GM23338 (cell line): Measurements from ENCODE around the gene CLDN9. TPM values are rescaled to one million over a fixed set of nuclear protein-coding genes. Genes with fewer than 3 reads are reported as not detected.

Experiments
- ATAC-seq: fragments of 200-7000 bp; cut with Tn5 transposase; 3 replicates; pipeline ENCODE4 v1.9.1; 2020
- DNase-seq: peaks from one replicate; pipeline ENCODE4 v3.0.0-alpha.2; 2015; ENCODE audit warnings: low spot score
- H2AFZ ChIP-seq: fragments of 200-600 bp; sonication (generic); 2 replicates; pipeline ENCODE4 v1.8.0; 2016; ENCODE audit warnings: antibody characterized with exemption, mild to moderate bottlenecking, moderate library complexity
- H3F3A ChIP-seq: fragments of 200-600 bp; sonication (generic); replicated peaks from 2 replicates; pipeline ENCODE4 v1.8.0; 2017; ENCODE audit warnings: antibody characterized with exemption, mixed run types, low read depth
- H3K27ac ChIP-seq: fragments of 200-600 bp; sonication (generic); 2 replicates; pipeline ENCODE4 v1.6.1; 2016; ENCODE audit warnings: low read depth
- H3K27me3 ChIP-seq: fragments of 200-600 bp; sonication (generic); 2 replicates; pipeline ENCODE4 v1.8.0; 2016; ENCODE audit warnings: mild to moderate bottlenecking, mixed run types, moderate library complexity; ENCODE audit not compliant: insufficient read depth
- H3K36me3 ChIP-seq: fragments of 200-600 bp; sonication (generic); 2 replicates; pipeline ENCODE4 v1.8.0; 2016; ENCODE audit warnings: mild to moderate bottlenecking; ENCODE audit not compliant: insufficient read depth
- H3K4me1 ChIP-seq: fragments of 200-600 bp; sonication (generic); 2 replicates; pipeline ENCODE4 v1.8.0; 2016; ENCODE audit warnings: mild to moderate bottlenecking, moderate library complexity; ENCODE audit not compliant: insufficient read depth
- H3K4me2 ChIP-seq: fragments of 200-600 bp; sonication (generic); 2 replicates; pipeline ENCODE4 v1.7.1; 2017; ENCODE audit warnings: mixed run types
- H3K4me3 ChIP-seq: fragments of 200-600 bp; sonication (generic); 2 replicates; pipeline ENCODE4 v1.6.1; 2016; ENCODE audit warnings: mixed run types
- H3K79me2 ChIP-seq: fragments of 200-600 bp; sonication (generic); replicated peaks from 2 replicates; pipeline ENCODE4 v1.8.0; 2017; ENCODE audit warnings: mild to moderate bottlenecking; ENCODE audit not compliant: insufficient read depth
- H3K9me2 ChIP-seq: fragments of 200-600 bp; sonication (generic); 2 replicates; pipeline ENCODE4 v1.8.0; 2017; ENCODE audit not compliant: insufficient read depth
- H4K20me1 ChIP-seq: fragments of 200-600 bp; sonication (generic); replicated peaks from 2 replicates; pipeline ENCODE4 v1.8.0; 2017; ENCODE audit warnings: mild to moderate bottlenecking; ENCODE audit not compliant: insufficient read depth
- H3K27ac Mint-ChIP-seq: 2 replicates; pipeline ENCODE4 v1.8.0; 2020; ENCODE audit warnings: inconsistent platforms, mild to moderate bottlenecking, moderate library complexity, mixed read lengths
- H3K27me3 Mint-ChIP-seq: 3 replicates; pipeline ENCODE4 v1.8.0; 2022; ENCODE audit warnings: low read depth, mild to moderate bottlenecking, moderate library complexity, mixed read lengths, inconsistent platforms; ENCODE audit not compliant: insufficient read depth, poor library complexity
- H3K36me3 Mint-ChIP-seq: 3 replicates; pipeline ENCODE4 v1.8.0; 2021; ENCODE audit warnings: low read depth, mild to moderate bottlenecking, inconsistent platforms, moderate library complexity, mixed read lengths
- H3K4me1 Mint-ChIP-seq: 3 replicates; pipeline ENCODE4 v1.8.0; 2020; ENCODE audit warnings: mild to moderate bottlenecking, inconsistent platforms, mixed read lengths
- H3K4me3 Mint-ChIP-seq: 3 replicates; pipeline ENCODE4 v1.8.0; 2021; ENCODE audit warnings: moderate library complexity, mild to moderate bottlenecking, inconsistent platforms, mixed read lengths
- H3K9me3 Mint-ChIP-seq: 3 replicates; pipeline ENCODE4 v1.8.0; 2020; ENCODE audit warnings: moderate library complexity, mild to moderate bottlenecking, inconsistent platforms, mixed read lengths
- CREB1 ChIP-seq: fragments of 250-450 bp; sonication (Bioruptor Pico); IDR thresholded peaks from 2 replicates; pipeline ENCODE4 v1.5.0; 2020; ENCODE audit warnings: low read depth, mild to moderate bottlenecking, moderate library complexity
- JUNB ChIP-seq: IDR thresholded peaks from one replicate; pipeline ENCODE4 v1.6.1; 2016; ENCODE audit warnings: antibody characterized with exemption; ENCODE audit not compliant: unreplicated experiment
- NANOG ChIP-seq: IDR thresholded peaks from 2 replicates; pipeline ENCODE4 v1.6.1; 2016; ENCODE audit warnings: antibody characterized with exemption, borderline replicate concordance
- POLR2AphosphoS5 ChIP-seq: IDR thresholded peaks from 2 replicates; pipeline ENCODE4 v1.6.1; 2016; ENCODE audit warnings: antibody characterized with exemption, low read depth
- STAT1 ChIP-seq: IDR thresholded peaks from one replicate; pipeline ENCODE4 v1.6.1; 2016; ENCODE audit warnings: antibody characterized with exemption; ENCODE audit not compliant: unreplicated experiment
- ZNF331 ChIP-seq: fragments of 250-450 bp; sonication (Bioruptor Pico); IDR thresholded peaks from 2 replicates; pipeline ENCODE4 v1.5.0; 2020; ENCODE audit warnings: low read depth, mild to moderate bottlenecking, moderate library complexity
- polyA plus RNA-seq: library from polyadenylated mRNA; unstranded; fragments of >200 nt; fragmentation: Nextera tagmentation; extraction: Ambion mirVana; gene quantifications from 2 replicates; pipeline ENCODE4 v1.2.1, GENCODE V29; 2016
- total RNA-seq: library from RNA; depleted of rRNA; stranded (reverse); fragments of >200 nt; shearing (Covaris generic); gene quantifications from 2 replicates; pipeline ENCODE4 v1.2.3, GENCODE V29; 2014
- TF ChIP-seq, protein P1 (sequence below): fragments of 250-450 bp; sonication (Bioruptor Pico); IDR thresholded peaks from 2 replicates; pipeline ENCODE4 v1.5.0; 2020; ENCODE audit warnings: mild to moderate bottlenecking, moderate library complexity
- TF ChIP-seq, protein P2 (sequence below): IDR thresholded peaks from 2 replicates; pipeline ENCODE4 v1.6.1; 2016; ENCODE audit warnings: antibody characterized with exemption
- TF ChIP-seq, protein P3 (sequence below): IDR thresholded peaks from one replicate; pipeline ENCODE4 v1.6.1; 2018; ENCODE audit warnings: antibody characterized with exemption; ENCODE audit not compliant: unreplicated experiment

CLDN9 gene
- total and polyA plus RNA-seq, 2 experiments from 2014 or later: 1.8 to 3.0 TPM

DNA sequence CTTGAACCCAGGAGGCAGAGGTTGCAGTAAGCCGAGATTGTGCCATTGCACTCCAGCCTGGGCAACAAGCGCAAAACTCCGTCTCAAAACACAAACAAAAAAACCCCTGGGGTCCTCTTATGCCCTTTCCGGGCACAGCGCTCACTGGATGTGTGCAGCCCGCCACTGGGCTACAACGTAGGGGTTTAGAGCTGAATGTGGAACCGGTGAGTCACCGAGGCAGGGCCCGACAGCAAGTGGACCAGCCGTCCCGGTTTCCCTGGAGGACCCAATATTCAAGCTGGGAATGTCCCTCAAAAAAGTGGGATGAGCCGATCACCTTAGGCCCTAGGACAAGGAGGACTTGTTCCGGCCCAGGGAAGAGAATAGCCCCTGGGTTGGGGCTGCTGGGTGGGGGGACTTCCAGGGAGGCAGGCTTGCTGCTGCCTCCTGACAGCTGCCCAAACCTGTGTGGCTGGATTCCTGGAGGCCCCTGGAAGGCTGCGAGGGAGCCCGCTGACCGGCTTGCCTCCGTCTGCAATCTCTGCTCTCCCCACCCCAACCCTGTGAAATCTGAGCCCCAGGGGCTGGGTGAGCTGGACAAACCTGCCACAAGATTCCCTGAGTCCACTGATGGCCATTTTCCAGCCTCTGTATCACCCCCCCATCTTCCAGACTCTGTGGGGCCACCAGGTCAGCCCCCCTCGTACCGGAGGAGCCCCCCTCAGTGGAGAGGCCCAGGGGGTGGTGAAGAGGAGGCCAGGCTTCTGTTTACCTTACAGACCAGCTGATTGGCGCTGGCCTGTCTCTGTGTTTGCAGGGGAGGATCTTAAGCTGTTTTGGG lies 2.9 kb upstream of the CLDN9 start (continued):
- TF ChIP-seq, protein P1, sequence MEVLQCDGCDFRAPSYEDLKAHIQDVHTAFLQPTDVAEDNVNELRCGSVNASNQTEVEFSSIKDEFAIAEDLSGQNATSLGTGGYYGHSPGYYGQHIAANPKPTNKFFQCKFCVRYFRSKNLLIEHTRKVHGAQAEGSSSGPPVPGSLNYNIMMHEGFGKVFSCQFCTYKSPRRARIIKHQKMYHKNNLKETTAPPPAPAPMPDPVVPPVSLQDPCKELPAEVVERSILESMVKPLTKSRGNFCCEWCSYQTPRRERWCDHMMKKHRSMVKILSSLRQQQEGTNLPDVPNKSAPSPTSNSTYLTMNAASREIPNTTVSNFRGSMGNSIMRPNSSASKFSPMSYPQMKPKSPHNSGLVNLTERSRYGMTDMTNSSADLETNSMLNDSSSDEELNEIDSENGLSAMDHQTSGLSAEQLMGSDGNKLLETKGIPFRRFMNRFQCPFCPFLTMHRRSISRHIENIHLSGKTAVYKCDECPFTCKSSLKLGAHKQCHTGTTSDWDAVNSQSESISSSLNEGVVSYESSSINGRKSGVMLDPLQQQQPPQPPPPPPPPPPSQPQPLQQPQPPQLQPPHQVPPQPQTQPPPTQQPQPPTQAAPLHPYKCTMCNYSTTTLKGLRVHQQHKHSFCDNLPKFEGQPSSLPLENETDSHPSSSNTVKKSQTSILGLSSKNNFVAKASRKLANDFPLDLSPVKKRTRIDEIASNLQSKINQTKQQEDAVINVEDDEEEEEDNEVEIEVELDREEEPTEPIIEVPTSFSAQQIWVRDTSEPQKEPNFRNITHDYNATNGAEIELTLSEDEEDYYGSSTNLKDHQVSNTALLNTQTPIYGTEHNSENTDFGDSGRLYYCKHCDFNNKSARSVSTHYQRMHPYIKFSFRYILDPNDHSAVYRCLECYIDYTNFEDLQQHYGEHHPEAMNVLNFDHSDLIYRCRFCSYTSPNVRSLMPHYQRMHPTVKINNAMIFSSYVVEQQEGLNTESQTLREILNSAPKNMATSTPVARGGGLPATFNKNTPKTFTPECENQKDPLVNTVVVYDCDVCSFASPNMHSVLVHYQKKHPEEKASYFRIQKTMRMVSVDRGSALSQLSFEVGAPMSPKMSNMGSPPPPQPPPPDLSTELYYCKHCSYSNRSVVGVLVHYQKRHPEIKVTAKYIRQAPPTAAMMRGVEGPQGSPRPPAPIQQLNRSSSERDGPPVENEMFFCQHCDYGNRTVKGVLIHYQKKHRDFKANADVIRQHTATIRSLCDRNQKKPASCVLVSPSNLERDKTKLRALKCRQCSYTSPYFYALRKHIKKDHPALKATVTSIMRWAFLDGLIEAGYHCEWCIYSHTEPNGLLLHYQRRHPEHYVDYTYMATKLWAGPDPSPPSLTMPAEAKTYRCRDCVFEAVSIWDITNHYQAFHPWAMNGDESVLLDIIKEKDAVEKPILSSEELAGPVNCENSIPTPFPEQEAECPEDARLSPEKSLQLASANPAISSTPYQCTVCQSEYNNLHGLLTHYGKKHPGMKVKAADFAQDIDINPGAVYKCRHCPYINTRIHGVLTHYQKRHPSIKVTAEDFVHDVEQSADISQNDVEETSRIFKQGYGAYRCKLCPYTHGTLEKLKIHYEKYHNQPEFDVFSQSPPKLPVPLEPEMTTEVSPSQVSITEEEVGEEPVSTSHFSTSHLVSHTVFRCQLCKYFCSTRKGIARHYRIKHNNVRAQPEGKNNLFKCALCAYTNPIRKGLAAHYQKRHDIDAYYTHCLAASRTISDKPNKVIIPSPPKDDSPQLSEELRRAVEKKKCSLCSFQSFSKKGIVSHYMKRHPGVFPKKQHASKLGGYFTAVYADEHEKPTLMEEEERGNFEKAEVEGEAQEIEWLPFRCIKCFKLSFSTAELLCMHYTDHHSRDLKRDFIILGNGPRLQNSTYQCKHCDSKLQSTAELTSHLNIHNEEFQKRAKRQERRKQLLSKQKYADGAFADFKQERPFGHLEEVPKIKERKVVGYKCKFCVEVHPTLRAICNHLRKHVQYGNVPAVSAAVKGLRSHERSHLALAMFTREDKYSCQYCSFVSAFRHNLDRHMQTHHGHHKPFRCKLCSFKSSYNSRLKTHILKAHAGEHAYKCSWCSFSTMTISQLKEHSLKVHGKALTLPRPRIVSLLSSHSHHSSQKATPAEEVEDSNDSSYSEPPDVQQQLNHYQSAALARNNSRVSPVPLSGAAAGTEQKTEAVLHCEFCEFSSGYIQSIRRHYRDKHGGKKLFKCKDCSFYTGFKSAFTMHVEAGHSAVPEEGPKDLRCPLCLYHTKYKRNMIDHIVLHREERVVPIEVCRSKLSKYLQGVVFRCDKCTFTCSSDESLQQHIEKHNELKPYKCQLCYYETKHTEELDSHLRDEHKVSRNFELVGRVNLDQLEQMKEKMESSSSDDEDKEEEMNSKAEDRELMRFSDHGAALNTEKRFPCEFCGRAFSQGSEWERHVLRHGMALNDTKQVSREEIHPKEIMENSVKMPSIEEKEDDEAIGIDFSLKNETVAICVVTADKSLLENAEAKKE (CRISPR knock-in tag): no peak
- TF ChIP-seq JUNB: no peak

DNA sequence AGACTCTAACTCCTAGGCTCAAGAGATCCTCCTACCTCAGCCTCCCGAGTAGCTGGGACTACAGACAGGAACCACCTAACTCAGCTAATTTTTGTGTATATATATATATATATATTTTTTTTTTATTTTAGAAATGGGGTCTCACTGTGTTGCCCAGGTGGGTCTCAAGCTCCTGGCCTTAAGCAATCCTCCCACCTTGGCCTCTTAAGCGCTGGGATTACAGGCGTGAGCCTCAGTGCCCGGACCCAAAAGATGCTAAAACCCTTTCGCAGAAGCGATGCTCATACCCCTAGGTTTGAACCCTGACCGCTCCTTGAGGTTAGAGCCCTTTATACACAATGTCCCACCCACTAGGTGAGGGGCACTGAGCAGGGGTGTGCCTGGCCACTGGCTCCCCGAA lies 2.2 kb upstream of the CLDN9 start:
- DNase-seq (no peak), ATAC-seq (no peak)
- peaks cover 11% of the 10 kb centered on the region for H3K27me3 ChIP-seq
- peak overlapping the region; percentile 85; the same call in 1 of the 2 replicates for H3K27ac Mint-ChIP-seq
- H3K4me1 Mint-ChIP-seq: peaks cover 74% of the 10 kb centered on the region
- H3K36me3 ChIP-seq: no peaks in the 10 kb centered on the region
- peak overlapping the region; percentile 100 for H3K27ac ChIP-seq
- H3K9me2 ChIP-seq: no peaks in the 10 kb centered on the region
- H3K4me1 ChIP-seq: peaks cover 84% of the 10 kb centered on the region
- no peak overlapping the region for H2AFZ ChIP-seq
- peaks cover 8% of the 10 kb centered on the region for H4K20me1 ChIP-seq
- peaks cover 26% of the 10 kb centered on the region for H3K36me3 Mint-ChIP-seq
- no peaks in the 10 kb centered on the region; the same call in 1 of the 2 replicates for H3K79me2 ChIP-seq
- H3K9me3 Mint-ChIP-seq: no peaks in the 10 kb centered on the region
- peak overlapping the region; percentile 82; the same call in 1 of the 3 replicates for H3K4me3 Mint-ChIP-seq
- H3K4me3 ChIP-seq: peak overlapping the region; percentile 55; the same call in 1 of the 2 replicates
- H3K4me2 ChIP-seq: peak overlapping the region; percentile 88
- peaks cover 55% of the 10 kb centered on the region for H3K27me3 Mint-ChIP-seq
- peaks cover 58% of the 10 kb centered on the region for H3F3A ChIP-seq
- TF ChIP-seq CREB1 (CRISPR knock-in tag) (no peak), ZNF331 (CRISPR knock-in tag) (no peak), NANOG (no peak), STAT1 (no peak), POLR2AphosphoS5 (no peak)
- TF ChIP-seq, protein P2, sequence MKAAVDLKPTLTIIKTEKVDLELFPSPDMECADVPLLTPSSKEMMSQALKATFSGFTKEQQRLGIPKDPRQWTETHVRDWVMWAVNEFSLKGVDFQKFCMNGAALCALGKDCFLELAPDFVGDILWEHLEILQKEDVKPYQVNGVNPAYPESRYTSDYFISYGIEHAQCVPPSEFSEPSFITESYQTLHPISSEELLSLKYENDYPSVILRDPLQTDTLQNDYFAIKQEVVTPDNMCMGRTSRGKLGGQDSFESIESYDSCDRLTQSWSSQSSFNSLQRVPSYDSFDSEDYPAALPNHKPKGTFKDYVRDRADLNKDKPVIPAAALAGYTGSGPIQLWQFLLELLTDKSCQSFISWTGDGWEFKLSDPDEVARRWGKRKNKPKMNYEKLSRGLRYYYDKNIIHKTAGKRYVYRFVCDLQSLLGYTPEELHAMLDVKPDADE: no peak
- TF ChIP-seq, protein P3, sequence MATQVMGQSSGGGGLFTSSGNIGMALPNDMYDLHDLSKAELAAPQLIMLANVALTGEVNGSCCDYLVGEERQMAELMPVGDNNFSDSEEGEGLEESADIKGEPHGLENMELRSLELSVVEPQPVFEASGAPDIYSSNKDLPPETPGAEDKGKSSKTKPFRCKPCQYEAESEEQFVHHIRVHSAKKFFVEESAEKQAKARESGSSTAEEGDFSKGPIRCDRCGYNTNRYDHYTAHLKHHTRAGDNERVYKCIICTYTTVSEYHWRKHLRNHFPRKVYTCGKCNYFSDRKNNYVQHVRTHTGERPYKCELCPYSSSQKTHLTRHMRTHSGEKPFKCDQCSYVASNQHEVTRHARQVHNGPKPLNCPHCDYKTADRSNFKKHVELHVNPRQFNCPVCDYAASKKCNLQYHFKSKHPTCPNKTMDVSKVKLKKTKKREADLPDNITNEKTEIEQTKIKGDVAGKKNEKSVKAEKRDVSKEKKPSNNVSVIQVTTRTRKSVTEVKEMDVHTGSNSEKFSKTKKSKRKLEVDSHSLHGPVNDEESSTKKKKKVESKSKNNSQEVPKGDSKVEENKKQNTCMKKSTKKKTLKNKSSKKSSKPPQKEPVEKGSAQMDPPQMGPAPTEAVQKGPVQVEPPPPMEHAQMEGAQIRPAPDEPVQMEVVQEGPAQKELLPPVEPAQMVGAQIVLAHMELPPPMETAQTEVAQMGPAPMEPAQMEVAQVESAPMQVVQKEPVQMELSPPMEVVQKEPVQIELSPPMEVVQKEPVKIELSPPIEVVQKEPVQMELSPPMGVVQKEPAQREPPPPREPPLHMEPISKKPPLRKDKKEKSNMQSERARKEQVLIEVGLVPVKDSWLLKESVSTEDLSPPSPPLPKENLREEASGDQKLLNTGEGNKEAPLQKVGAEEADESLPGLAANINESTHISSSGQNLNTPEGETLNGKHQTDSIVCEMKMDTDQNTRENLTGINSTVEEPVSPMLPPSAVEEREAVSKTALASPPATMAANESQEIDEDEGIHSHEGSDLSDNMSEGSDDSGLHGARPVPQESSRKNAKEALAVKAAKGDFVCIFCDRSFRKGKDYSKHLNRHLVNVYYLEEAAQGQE: no peak
